ENCODE results near the gene RAB36.

RAB36 gene

GRCh38 chr22:23137905-23138561 lies 7.2 kb upstream of the RAB36 start:
- no peak for DNase-seq (ENCODE audit: low read depth in 3 of 3)

GRCh38 chr22:23138584-23139435 lies 6.5 kb upstream of the RAB36 start:
- DNase-seq (ENCODE audit: low read depth in 3 of 3): no peak

GRCh38 chr22:23140385-23140784 lies 4.9 kb upstream of the RAB36 start:
- no peak for DNase-seq (ENCODE audit: low read depth in 3 of 3)

GRCh38 chr22:23142546-23143105 lies 2.7 kb upstream of the RAB36 start:
- DNase-seq (ENCODE audit: low read depth in 3 of 3): no peak

GRCh38 chr22:23143119-23143518 lies 2.2 kb upstream of the RAB36 start:
- DNase-seq (ENCODE audit: low read depth in 3 of 3): no peak

GRCh38 chr22:23144432-23144831 lies 845 bp upstream of the RAB36 start:
- DNase-seq (ENCODE audit: low read depth in 3 of 3): no peak

GRCh38 chr22:23145878-23146470 lies 697 bp downstream of the RAB36 start:
- no peak for DNase-seq (ENCODE audit: low read depth in 3 of 3)

- DNase-seq (ENCODE audit: low read depth in 3 of 3): no peak
Measured at GRCh38 chr22:23146478-23147205, 1.4 kb downstream of the RAB36 start.

GRCh38 chr22:23147617-23148387 lies 2.5 kb downstream of the RAB36 start:
- no peak for DNase-seq (ENCODE audit: low read depth in 3 of 3)

- no peak for DNase-seq (ENCODE audit: low read depth in 3 of 3)
Measured at GRCh38 chr22:23149743-23150238, 4.5 kb downstream of the RAB36 start.

- no peak for DNase-seq (ENCODE audit: low read depth in 3 of 3)
Measured at GRCh38 chr22:23150762-23151161, 5.5 kb downstream of the RAB36 start.

GRCh38 chr22:23151827-23152226 lies 6.5 kb downstream of the RAB36 start:
- DNase-seq (ENCODE audit: low read depth in 3 of 3): no peak

GRCh38 chr22:23152238-23153114 lies 7.2 kb downstream of the RAB36 start:
- DNase-seq (ENCODE audit: low read depth in 3 of 3): no peak

- no peak for DNase-seq (ENCODE audit: low read depth in 3 of 3)
Measured at GRCh38 chr22:23153994-23154393, 8.7 kb downstream of the RAB36 start.

GRCh38 chr22:23154461-23154860 lies 9.2 kb downstream of the RAB36 start:
- DNase-seq (ENCODE audit: low read depth in 3 of 3): no peak

GRCh38 chr22:23155143-23155542 lies 9.9 kb downstream of the RAB36 start:
- no peak for DNase-seq (ENCODE audit: low read depth in 3 of 3)

GRCh38 chr22:23155831-23156230 lies 10.6 kb downstream of the RAB36 start:
- no peak for DNase-seq (ENCODE audit: low read depth in 3 of 3)

GRCh38 chr22:23156286-23156685 lies 11.0 kb downstream of the RAB36 start:
- no peak for DNase-seq (ENCODE audit: low read depth in 3 of 3)

- DNase-seq (ENCODE audit: low read depth in 3 of 3): no peak
Measured at GRCh38 chr22:23157560-23158515, 12.6 kb downstream of the RAB36 start.
